ENCODE measurements around the gene GRAMD1A.

GRAMD1A gene

DNA sequence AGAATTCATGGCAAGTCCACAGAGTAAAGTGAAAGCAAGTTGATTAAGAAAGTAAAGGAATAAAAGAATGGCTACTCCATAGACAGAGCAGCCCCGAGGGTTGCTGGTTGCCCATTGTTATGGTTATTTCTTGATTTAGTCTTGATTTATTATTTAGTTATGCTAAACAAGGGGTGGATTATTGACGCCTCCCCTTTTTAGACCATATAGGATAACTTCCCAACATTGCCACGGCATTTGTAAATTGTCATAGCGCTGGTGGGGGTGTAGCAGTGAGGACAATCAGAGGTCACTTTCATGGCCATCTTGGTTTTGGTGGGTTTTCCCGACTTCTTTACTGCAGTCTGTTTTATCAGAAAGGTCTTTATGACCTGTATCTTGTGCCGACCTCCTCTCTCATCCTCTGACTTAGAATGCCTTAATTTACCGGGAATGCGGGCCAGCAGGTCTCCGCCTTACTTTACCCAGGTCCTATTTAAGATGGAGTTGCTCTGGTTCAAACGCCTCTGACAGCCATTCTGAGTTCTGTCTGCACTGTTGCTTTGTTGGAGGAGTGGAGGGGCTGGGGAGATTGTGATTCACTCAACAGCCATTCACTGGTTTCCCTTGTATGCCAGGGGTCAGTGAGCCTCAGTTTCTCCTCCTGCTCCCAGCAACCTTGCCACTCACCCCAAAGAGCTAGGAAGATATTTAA lies 69.0 kb downstream of the GRAMD1A start:
- no peak overlapping the region for H3K4me3 ChIP-seq (ENCODE audit: low read depth, low read length)
- ChIA-PET POLR2A (no interaction called here), CTCF (interaction anchor here (0.9 to 7.8 kb wide), 20 partner anchors 11 to 85 kb away, joined by 3 to 245 read pairs (median 10); partner anchors contain the start of genes FXYD1, FXYD3, FXYD5 and LGI4)
- DNase-seq (ENCODE audit: low read depth, low spot score): no peak
- TF ChIP-seq, protein P1, sequence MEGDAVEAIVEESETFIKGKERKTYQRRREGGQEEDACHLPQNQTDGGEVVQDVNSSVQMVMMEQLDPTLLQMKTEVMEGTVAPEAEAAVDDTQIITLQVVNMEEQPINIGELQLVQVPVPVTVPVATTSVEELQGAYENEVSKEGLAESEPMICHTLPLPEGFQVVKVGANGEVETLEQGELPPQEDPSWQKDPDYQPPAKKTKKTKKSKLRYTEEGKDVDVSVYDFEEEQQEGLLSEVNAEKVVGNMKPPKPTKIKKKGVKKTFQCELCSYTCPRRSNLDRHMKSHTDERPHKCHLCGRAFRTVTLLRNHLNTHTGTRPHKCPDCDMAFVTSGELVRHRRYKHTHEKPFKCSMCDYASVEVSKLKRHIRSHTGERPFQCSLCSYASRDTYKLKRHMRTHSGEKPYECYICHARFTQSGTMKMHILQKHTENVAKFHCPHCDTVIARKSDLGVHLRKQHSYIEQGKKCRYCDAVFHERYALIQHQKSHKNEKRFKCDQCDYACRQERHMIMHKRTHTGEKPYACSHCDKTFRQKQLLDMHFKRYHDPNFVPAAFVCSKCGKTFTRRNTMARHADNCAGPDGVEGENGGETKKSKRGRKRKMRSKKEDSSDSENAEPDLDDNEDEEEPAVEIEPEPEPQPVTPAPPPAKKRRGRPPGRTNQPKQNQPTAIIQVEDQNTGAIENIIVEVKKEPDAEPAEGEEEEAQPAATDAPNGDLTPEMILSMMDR (IDR thresholded peaks at IDR 0.05; ENCODE audit: insufficient read depth, low read length, missing control alignments): no peak

DNA sequence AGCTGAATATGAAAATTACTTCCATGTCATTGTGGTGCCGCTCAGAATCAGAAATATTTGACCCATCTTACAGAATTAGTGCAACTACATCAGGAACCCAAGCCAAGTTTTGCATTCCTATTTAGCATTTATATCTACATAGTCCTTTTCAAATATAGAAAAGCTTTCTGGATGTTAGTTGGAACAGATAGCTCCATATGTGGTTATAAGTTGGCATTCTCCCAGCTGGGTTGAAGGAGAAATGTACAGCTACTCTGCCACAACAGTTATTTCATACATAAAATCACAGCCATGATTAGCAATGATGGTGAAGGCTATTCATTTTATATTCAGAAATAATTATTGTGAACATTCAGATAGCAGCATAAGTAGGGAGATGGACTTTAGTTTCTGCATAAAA lies 69.6 kb downstream of the GRAMD1A start:
- TF ChIP-seq, protein P1 (IDR thresholded peaks at IDR 0.05; ENCODE audit: insufficient read depth, low read length, missing control alignments): no peak
- H3K4me3 ChIP-seq (ENCODE audit: low read depth, low read length): no peak overlapping the region
- POLR2A ChIA-PET: no interaction called here
- CTCF ChIA-PET: interaction anchor here (0.7 to 4.2 kb wide), 17 partner anchors 10 to 201 kb away, joined by 3 to 48 read pairs (median 7); partner anchors contain the start of genes FXYD5 and LGI4
- DNase-seq (ENCODE audit: low read depth, low spot score): no peak

DNA sequence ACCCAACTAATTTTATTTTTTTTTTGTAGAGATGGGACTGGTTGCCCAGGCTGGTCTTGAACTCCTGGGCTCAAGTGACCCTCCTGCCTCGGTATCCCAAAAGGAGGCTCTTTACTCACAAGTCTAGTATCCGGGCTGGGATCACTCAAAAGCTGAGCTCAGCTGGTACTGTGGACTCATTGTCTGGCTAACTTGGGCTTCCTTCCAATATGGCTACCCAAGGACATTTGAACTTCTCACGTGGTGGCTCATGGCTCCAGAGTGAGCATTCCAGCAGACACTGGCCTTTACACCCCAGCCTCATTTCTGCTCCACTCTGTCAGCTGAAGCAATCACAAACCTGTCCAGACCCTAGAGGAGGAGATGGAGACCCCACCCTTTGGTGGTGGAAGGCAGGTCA lies 70.3 kb downstream of the GRAMD1A start:
- ChIA-PET CTCF (interaction anchor here (1.0 to 4.2 kb wide), 18 partner anchors 9 to 84 kb away, joined by 3 to 48 read pairs (median 6); partner anchors contain the start of genes FXYD3, FXYD5 and LGI4), POLR2A (no interaction called here)
- DNase-seq (ENCODE audit: low read depth, low spot score): no peak
- H3K4me3 ChIP-seq (ENCODE audit: low read depth, low read length): no peak overlapping the region
- TF ChIP-seq, protein P1 (IDR thresholded peaks at IDR 0.05; ENCODE audit: insufficient read depth, low read length, missing control alignments): no peak

DNA sequence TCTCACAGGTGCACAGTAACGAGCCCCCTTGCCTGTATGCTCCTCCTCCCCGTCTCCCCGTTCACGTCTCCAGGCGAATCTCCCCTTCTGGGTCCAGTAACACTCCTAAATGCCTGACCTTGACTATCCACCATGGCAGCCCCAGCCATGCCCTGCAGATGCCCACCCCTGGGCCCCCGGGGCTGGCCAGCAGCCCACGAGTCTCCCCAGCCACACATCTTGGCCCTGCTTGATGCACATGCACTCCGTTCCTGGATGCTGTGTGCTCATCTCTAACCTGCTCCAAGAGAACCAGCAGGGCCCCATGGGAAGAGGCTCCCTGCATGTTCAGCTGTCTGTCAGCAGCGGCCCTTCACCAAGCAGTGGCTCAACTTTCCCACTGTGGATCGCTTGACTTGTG lies 73.4 kb downstream of the GRAMD1A start:
- H3K4me3 ChIP-seq (ENCODE audit: low read depth, low read length): no peak overlapping the region
- no peak for DNase-seq (ENCODE audit: low read depth, low spot score)
- TF ChIP-seq, protein P1 (IDR thresholded peaks at IDR 0.05; ENCODE audit: insufficient read depth, low read length, missing control alignments): no peak
- ChIA-PET POLR2A (no interaction called here), CTCF (interaction anchor here (1.4 kb wide), 1 partner anchor 41 kb away, joined by 4 read pairs; no protein-coding TSS in a partner anchor)

DNA sequence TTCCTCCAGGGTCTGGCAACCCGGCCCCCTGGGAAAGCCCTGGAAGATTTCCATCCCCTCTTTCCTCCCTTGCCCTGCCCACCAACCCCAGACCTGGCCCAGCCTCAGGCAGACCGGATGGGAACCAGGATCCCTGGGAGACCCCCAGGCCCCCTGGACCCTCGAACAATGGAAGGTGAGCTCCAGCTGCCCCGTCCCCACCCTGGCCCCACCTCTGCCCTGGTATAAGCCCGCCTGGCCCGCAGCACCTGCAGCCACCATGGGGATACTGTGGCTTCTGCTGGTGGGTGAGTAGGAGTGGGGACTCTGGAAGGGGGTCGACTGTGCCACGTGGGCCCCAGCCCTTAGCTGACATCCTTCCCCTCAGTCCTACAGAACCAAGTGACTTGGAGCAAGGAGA lies 73.8 kb downstream of the GRAMD1A start:
- ChIA-PET CTCF (interaction anchor here (1.4 to 2.3 kb wide), 3 partner anchors 16 to 60 kb away, joined by 4 to 8 read pairs (median 6); partner anchors contain the start of gene LGI4), POLR2A (no interaction called here)
- DNase-seq (ENCODE audit: low read depth, low spot score): no peak
- TF ChIP-seq, protein P1 (IDR thresholded peaks at IDR 0.05; ENCODE audit: insufficient read depth, low read length, missing control alignments): no peak
- no peak overlapping the region for H3K4me3 ChIP-seq (ENCODE audit: low read depth, low read length)

DNA sequence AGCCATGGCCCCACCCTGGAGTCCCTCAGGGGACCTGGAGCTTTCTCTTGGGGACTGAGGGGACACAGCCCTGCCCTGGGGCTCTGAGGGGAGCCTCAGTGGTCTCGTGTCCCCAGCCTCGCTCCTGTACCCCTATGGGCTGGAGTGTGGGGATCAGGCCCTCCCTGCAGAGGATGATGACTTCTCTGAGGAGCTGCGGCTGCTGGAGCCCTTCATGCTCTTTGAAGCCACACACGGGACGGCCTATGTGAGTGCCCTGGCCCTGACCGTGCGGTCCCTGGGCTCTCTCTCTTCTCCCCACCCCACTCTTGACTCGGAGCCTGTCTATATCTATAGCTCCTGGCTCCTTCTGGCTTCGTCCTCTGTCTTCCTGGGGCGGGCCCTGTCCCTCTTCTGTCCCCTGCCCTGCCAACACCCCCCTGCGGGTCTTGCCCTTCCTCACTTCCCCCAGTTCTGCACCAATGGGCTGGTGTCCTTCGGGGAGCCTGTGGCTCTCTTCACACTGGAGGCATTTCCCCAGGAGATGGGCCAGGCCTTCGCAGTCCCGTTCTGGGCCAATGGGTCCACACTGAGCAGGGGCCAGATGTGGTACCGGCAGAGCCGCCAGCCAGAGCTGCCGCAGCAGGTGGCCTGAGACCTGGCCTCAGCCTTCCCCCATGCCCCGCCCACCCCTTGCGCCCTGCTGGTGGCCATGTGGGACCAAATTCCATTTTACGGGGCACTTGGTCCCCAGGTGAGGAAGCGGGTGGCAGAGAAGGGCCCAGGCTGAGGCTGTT lies 74.5 kb downstream of the GRAMD1A start:
- CTCF ChIA-PET: interaction anchor here (1.0 to 2.3 kb wide), 4 partner anchors 16 to 60 kb away, joined by 3 to 8 read pairs (median 5); partner anchors contain the start of gene LGI4
- POLR2A ChIA-PET: no interaction called here
- TF ChIP-seq, protein P1 (IDR thresholded peaks at IDR 0.05; ENCODE audit: insufficient read depth, low read length, missing control alignments): no peak

More for the DNA sequence above, 74.5 kb downstream of the GRAMD1A start:
- DNase-seq (ENCODE audit: low read depth, low spot score): no peak
- no peak overlapping the region for H3K4me3 ChIP-seq (ENCODE audit: low read depth, low read length)
